Measurements from ENCODE around the gene TOMM40L.

Gene TOMM40L

GRCh38 chr1:161196521-161197451, 29.1 kb upstream of the TOMM40L start:
- DNase-seq = peak in 10 of 58 donors; percentile 10 to 32 (median 24)

DNA sequence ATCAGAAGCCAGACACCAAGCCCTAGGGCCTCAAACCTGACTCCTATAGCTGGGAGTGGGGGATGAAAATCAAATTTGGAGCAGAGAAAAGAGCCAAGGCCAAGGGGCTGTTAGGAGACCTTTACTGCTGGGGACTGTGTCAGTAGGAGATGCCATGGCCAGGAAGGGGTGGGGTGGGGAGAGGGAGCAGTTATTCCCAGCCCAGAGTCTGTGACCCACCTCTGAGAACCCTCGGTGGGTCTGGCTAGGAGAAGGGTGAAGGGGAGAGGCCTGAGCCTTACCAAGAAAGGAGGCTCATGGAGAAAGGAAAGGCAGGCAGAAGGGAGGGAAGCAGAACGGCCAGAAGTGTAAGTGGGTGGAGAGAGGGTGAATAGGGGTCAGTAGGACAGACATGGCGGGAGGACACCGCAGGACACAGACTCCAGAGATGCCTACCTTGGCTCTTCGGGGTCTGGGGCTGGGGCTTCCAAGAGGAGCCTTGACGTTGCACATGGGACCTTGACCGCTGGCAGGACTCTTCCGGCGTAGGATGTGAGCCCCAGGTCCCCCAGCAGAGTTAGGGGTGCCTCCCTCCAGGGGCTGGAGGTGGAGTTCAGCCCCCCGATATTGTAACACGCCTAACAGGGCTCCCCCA, 28.2 kb upstream of the TOMM40L start:
- no peak for DNase-seq

DNA sequence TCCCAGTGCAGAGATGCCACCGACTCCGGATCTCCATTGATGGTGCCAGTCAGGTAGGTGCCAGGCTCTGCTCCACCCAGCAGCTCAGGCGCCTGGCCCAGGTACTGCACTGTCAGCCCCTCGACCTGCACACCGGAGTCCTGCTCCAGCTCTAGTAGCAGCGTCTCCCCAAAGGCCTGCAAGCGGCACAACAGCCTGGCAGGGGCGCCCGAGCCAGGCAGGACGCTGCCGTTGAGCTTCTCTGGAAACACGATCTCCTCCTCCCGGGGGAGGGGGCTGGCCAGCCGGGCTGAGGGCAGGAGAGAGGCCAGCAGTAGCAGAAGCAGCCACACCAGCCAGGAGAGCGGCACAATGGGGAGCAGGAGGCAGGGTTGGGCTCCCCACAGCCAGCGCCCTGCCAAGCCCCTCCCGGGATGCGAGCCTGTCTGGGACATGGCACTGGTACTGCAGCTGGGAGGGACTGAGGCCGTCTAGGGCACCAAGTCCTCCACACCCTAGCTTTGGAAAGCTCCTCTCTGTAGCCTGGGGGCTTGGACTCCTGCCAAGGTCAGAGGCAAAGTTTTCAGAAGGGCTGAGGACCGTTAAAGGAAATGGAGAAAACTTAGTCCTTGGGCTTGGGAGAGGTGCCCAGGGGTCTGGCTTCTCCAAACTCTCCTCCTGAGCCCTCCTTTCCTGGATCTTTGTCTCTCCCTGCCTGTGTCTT, 27.5 kb upstream of the TOMM40L start:
- DNase-seq = peak in 31 of 58 donors; percentile 11 to 70 (median 40)

GRCh38 chr1:161198897-161199431, 26.9 kb upstream of the TOMM40L start, which contains the start of gene ADAMTS4:
Gene ADAMTS4 (minus strand): TSS chr1:161199054. CDS start chr1:161198627, 427 bp downstream.
- DNase-seq = peak in 56 of 58 donors; percentile 23 to 93 (median 76)

DNA sequence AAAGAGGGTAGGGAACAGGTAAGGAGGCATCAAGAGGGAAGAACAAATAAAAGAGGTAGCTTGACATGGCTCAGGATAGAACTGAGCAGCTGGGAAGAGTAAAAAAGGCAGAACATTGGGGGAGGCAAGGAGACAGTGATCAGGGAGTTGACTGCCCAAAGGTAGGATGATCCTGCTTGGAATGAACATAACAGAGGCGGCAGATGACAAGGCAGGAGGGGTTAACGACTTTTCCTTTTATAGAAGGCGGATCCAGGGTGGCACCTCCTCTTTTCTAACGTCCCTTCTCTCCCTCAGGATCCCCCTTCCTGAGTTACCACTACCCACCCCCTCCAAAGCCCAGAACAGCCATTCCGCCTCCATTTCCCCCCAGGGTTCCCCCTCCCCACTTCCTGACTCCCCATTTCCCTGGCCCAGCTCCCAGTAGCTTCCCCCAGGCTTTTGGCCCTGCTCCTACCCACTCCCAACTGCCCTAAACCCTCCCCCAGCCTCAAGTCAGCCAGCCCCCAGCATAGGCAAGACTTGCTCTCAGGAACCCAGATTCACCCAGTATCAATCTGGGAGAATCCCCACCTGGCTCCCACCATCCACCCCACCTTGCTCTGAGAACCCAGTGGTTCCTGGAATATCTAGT, 26.2 kb upstream of the TOMM40L start:
- peak in 7 of 58 donors; percentile 17 to 67 (median 52) for DNase-seq

GRCh38 chr1:161200421-161200991, 25.4 kb upstream of the TOMM40L start:
- DNase-seq = peak in 46 of 58 donors; percentile 17 to 88 (median 66)

- DNase-seq = peak in 24 of 58 donors; percentile 20 to 81 (median 50)
Measured at GRCh38 chr1:161200992-161201835, 24.6 kb upstream of the TOMM40L start.

DNA sequence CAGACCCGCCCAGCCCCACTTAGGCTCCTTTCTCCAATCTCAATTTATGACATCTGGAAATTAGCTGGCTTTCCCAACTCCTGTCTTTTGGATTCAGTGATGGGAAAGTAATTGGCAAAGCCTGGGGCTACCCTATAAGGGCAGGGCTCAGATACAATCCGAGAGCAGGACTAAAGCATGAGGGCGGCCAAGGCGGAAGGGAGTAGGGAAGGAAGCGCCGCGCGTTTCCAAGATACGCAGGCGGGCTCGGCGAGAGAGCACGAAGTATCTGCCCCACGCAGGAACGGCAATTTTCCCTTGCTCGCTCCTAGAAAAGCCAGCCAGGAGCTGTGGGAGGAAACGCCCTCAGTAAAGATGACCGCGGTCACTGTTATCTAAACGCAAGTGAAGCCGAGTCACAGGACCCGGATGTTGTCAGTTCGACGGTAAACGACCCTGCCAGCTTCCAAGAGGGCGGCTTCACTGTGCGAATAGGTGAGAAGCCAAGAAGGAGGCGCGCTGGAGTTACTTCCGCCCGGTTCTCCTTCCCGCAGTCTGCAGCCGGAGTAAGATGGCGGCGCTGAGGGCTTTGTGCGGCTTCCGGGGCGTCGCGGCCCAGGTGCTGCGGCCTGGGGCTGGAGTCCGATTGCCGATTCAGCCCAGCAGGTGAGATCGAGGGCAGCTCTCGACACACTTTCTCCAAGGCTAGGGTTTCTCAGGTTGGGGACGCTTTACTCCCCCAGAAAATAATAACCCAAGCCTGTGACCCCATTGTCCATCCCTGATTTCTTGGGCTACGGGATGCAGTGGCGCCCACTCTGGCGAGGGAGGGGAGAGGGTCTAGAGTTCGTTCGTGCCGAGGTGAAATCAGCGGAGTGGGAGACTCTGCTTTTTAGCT, 23.8 kb upstream of the TOMM40L start, which contains the start of gene NDUFS2:
TSS of gene NDUFS2 (plus strand) at position 532 of the 877 bp plus-strand sequence. CDS start at position 551, 19 bp downstream.
- peak; percentile 69 to 99 (median 97) for DNase-seq

DNA sequence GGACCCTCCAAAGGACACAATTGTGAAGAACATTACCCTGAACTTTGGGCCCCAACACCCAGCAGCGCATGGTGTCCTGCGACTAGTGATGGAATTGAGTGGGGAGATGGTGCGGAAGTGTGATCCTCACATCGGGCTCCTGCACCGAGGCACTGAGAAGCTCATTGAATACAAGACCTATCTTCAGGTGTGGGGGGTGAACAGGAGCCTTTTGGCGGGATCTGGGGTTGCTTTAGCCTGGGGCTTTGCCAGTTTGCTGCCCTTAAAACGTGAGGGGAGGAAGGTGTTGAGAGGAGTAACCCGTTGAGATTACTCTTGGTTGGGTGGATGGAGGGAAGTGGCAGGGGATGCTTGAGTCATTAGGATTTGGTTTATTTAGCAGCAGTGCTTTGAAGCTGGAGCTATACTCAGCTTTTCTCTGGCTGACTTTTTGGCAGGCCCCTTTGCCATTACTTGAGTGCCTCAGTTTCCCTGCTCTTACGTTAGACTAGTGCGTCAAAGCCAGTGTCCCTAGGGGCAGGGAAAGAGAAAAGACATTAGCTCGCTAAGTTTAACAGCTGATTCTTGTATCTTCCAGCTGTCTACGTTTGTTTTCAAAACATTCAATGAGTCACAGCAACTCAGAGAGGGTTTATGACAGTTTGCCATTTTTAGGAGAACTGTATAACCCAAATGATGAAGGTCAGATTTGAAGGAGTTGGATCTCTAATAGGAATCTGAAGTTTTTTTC, 19.3 kb upstream of the TOMM40L start:
- no peak for DNase-seq

DNA sequence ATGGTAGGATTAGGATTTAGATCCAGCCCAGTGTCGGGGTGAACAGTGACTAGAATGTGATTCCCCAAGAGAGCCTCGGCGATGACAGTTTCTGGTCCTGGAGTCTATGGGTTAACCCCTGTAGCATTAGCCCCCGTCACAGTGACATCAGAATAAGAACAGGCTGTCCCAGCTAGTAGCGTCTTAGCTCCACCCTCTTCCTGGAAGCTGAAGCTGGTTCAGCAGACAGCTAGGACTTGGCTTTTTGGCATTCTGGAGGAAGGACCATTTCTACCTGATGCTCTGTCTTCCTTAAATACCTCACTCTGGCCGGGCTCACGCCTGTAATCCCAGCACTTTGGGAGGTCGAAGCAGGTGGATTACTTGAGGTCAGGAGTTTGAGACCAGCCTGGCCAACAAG, 18.7 kb upstream of the TOMM40L start:
- DNase-seq = peak in 1 of 58 donors; percentile 6

DNA sequence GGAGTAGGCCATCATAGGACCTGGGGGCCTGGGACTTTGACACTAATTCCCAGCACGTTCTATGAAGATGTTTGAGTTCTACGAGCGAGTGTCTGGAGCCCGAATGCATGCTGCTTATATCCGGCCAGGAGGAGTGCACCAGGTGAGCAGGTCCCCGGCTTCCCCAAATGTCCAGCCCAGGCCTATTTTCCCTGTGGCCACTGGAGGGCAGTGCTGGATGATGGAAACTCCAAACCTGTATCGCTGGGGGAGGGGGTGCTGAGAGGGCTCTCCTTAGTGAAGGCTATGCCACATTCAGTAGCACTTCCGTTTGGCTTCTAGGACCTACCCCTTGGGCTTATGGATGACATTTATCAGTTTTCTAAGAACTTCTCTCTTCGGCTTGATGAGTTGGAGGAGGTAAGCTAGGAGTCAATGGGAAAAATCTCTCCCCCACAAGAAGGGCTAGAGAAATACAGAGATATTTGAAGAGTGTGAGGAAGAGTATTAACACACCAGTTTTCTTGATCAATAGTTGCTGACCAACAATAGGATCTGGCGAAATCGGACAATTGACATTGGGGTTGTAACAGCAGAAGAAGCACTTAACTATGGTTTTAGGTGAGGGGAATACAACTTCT, 16.0 kb upstream of the TOMM40L start:
- DNase-seq = peak in 50 of 58 donors; percentile 17 to 75 (median 43)

DNA sequence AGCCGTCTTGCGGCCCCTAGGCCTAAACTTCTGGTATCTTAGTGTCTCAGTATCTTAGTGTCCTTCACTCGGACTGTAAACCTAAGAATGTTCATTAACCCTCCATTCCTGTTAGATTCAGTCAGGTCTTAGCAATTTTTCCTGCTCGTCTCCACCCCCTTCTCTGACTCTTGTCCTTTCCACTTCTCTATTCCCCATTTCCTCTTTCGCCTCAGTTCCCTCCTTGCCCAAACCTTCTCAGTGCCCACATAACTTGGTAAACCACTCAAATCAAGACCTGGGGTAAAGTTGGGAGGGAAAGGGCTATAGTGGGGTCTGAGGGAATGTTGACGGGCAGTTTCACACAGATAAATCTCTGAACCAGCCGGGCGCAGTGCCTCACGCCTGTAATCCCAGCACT, 11.5 kb upstream of the TOMM40L start:
- DNase-seq = no peak

DNA sequence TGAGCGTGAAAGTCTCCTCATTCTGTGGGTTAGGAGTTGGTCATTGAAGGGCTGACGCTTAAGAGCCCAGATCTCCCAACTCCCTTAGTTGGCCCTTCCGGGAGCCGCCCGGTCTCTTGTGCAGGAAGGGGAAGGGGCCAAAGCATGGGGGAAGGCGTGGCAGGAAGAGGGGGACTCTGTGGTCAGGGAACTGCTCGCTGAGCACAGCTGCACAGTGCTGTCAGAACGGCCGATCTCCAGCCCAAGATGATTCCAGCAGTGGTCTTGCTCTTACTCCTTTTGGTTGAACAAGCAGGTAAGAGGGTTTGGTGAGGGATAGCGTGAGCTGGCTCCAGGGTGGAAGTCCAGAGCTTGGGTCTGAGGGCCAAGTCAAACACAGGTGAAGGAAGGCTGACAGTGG, 10.8 kb upstream of the TOMM40L start, which contains the start of gene FCER1G:
TSS of gene FCER1G (plus strand) at position 220 of the 400 bp plus-strand sequence. CDS start at position 247, 27 bp downstream.
- DNase-seq = peak in 12 of 58 donors; percentile 9 to 28 (median 16)

DNA sequence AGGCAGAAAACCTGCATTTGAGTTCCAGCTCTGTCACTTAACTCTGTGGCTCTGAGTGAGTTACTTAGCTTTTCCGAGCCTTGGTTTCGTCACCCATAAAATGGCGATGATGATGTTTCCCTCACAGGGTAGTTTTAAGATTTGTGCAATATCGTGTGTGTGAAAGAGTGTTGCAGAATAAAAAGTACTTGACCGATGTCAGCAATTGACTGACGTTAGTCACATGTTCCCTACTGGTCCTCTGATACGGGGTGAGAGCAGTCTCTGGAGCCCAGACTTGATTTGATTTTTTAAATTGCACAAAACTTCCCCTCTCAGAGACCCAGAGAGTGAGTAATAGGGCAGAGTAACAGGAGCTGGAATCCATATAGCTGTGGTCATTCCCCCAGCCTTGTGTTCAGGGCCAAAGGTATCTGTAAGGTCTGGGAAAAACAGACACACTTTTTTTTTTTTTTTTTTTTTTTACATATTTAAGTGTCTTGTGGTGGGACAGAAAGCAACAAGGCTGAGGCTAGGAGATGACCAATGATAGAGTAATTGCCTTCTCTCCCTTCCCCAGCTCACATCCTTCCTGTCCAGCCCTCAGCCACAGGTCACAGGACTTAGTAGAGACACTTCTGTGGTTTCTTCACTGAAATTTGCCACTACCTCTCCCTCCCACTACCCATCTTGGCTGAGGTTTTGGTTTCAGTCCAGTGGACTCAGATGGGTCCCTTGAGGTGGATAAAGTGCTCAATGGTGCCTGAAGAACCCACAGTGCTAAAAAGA, 8.7 kb upstream of the TOMM40L start:
- peak in 2 of 58 donors; percentile 8 to 12 for DNase-seq

DNA sequence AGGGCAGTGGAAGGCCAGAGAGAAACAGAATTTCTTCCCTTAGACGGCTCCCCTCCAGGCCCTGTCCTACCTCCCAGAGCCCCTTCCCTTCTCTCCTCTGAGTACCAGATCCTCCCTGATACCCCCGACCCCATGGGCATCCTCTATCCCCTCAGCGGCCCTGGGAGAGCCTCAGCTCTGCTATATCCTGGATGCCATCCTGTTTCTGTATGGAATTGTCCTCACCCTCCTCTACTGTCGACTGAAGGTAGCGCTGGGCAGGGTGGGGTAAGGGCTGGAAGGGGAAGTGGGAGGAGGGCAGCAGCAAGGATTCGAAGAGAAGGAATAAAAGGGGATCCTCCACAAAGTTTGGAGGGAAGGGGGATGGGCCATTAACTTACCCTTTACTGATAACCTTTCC, 8.0 kb upstream of the TOMM40L start:
- DNase-seq = no peak
